ENCODE results near the gene SEPTIN6. TPM values are rescaled to one million over a fixed set of nuclear protein-coding genes. Genes with fewer than 3 reads are reported as not detected.

SEPTIN6 gene
- total and polyA plus RNA-seq, 2 of the 13 experiments (the other 11 are each of a cell fraction or from before 2014, with no cell fraction given): 21.7 to 38.3 TPM

DNA sequence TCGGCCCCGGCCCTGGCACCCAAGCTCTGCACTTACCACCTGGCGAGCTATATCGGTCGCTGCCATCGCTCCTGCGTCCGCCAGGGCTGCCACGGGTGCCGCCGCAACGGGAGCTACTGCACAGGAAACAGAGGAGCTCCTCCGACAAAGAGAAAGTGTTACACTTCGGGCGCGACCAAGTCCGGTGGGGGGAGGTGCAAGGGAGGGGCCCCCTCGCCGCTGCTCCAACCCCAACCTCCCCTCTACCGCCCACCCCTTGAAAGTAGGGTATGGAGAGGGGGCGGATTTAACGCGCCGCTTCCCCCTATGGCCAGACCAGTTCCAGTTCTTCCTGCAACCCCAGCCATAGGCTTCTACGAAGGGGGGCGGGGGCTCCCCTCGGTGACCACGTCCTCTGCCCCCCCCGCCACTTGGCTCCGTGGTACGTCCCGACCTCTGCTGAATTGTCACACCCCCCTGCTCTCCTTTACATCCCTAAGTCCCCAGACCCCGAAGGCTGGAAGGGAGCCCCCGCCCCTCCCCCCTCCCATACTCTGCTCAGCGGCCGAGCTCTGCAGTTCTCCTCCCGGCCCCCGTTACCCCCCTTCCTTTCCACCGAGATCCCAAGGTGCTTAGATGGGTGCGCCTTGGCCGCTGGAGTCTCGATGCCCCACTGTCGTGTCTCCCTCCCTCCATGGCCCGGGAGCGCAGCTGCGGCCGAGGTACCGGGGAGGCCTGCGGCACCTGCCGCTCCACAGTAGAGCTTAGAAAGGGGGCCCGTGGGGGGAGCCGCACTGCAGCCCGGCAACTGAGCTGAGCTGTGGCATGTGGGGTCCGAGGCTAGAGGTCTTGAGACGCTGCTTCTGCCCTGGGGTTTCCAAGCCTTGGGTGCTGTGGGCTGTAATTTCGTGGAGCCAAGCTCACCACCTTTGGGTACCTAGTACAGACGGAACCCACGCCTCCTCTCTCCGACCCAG is at the start of gene SEPTIN6 (continued):
- TF ChIP-seq SNAI1 (CRISPR knock-in tag; IDR thresholded peaks at IDR 0.05; ENCODE audit: borderline replicate concordance) (no peak), ZNF441 (CRISPR knock-in tag; IDR thresholded peaks at IDR 0.05; ENCODE audit: borderline replicate concordance) (peak; percentile 60; the same call in 1 of the 2 replicates), SALL1 (CRISPR knock-in tag; IDR thresholded peaks at IDR 0.05) (peak; percentile 21; the same call in 1 of the 2 replicates)
- TF ChIP-seq, protein P1, sequence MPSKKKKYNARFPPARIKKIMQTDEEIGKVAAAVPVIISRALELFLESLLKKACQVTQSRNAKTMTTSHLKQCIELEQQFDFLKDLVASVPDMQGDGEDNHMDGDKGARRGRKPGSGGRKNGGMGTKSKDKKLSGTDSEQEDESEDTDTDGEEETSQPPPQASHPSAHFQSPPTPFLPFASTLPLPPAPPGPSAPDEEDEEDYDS (CRISPR knock-in tag; IDR thresholded peaks at IDR 0.05): peak; percentile 57

DNA sequence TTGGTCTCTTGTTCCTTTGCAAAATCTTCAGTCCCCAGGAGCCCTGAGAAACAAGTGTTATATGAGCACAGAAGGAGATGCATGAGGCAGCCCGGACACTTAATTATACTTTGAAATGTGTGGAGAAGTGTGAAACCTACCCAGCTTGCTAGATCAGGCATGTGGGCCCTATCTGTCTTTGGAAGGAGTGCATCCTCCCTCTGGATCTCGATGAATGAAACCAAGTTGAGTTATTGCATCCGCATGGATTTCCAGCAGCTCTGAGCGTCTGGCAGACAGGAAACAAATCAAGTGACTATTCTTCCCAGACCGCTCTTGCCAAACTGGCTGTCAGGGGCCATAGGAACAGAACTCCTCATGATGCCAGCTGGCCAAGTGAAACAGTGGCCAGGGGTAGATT is 45.8 kb upstream of the SEPTIN6 start:
- Histone ChIP-seq H3K79me2 (ENCODE audit: insufficient read depth, low read length) (no peaks in the 10 kb centered on the region), H3K4me3 (replicated peaks in 1 of 3; ENCODE audit: insufficient read depth in 1 of 3, low read depth in 2 of 3, low read length in 3 of 3) (no peak overlapping the region), H3K9me3 (ENCODE audit: low read length) (no peaks in the 10 kb centered on the region), H3K27me3 (ENCODE audit: control insufficient read depth in 1 of 2, insufficient read depth in 2 of 2, low read length in 2 of 2) (0 out of 5 replicates have a peak, but pooled peaks cover 0 to 3% of the 10 kb centered on the region in 2 experiments), H3K4me2 (ENCODE audit: low read depth, low read length) (no peak overlapping the region), H4K20me1 (ENCODE audit: insufficient read depth, low read length) (no peaks in the 10 kb centered on the region), H3K36me3 (replicated peaks in 1 of 2; ENCODE audit: control insufficient read depth in 1 of 2, insufficient read depth in 2 of 2, low read length in 2 of 2) (no peaks in the 10 kb centered on the region), H3K9ac (ENCODE audit: insufficient read depth, low read depth, low read length) (no peak overlapping the region), H3K4me1 (ENCODE audit: insufficient read depth, low read length) (peaks cover 14% of the 10 kb centered on the region), H2AFZ (ENCODE audit: low read length) (no peak overlapping the region), H3K27ac (ENCODE audit: extremely low read length, insufficient read depth, low read length) (no peak overlapping the region)
- ChIA-PET POLR2A (no interaction called here), CTCF (ENCODE audit: low intra/inter-chr PET ratio, low total read pairs) (no interaction called here)
- in situ Hi-C loops (cut with HindIII; ENCODE audit: extremely low pct_ligation_motif_present, low pct_unique_long_range_greater_than_20kb) (loop anchor here (25.0 kb wide), 1 partner anchor 226 kb away; no protein-coding TSS in a partner anchor), intact Hi-C loops (cut with micrococcal nuclease; ENCODE audit: unreplicated experiment) (no loop called here)
- DNase-seq (ENCODE audit: low spot score) (no peak), ATAC-seq (no peak), FAIRE-seq (no peak)
- no TSS peak for BruUV-seq (replicated peaks)
- 29% methylated on average over 1 of the region's 5 CpGs for WGBS (ENCODE audit: low lambda C conversion rate)
- TF ChIP-seq STAG1 (CRISPR knock-in tag; IDR thresholded peaks at IDR 0.05) (no peak), CAMTA2 (CRISPR knock-in tag; IDR thresholded peaks at IDR 0.05; ENCODE audit: borderline replicate concordance) (no peak), ZNF160 (CRISPR knock-in tag; IDR thresholded peaks at IDR 0.05) (no peak), FOSL2 (CRISPR knock-in tag; IDR thresholded peaks at IDR 0.05) (no peak)
- TF ChIP-seq, protein P2, sequence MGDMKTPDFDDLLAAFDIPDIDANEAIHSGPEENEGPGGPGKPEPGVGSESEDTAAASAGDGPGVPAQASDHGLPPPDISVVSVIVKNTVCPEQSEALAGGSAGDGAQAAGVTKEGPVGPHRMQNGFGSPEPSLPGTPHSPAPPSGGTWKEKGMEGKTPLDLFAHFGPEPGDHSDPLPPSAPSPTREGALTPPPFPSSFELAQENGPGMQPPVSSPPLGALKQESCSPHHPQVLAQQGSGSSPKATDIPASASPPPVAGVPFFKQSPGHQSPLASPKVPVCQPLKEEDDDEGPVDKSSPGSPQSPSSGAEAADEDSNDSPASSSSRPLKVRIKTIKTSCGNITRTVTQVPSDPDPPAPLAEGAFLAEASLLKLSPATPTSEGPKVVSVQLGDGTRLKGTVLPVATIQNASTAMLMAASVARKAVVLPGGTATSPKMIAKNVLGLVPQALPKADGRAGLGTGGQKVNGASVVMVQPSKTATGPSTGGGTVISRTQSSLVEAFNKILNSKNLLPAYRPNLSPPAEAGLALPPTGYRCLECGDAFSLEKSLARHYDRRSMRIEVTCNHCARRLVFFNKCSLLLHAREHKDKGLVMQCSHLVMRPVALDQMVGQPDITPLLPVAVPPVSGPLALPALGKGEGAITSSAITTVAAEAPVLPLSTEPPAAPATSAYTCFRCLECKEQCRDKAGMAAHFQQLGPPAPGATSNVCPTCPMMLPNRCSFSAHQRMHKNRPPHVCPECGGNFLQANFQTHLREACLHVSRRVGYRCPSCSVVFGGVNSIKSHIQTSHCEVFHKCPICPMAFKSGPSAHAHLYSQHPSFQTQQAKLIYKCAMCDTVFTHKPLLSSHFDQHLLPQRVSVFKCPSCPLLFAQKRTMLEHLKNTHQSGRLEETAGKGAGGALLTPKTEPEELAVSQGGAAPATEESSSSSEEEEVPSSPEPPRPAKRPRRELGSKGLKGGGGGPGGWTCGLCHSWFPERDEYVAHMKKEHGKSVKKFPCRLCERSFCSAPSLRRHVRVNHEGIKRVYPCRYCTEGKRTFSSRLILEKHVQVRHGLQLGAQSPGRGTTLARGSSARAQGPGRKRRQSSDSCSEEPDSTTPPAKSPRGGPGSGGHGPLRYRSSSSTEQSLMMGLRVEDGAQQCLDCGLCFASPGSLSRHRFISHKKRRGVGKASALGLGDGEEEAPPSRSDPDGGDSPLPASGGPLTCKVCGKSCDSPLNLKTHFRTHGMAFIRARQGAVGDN (CRISPR knock-in tag; IDR thresholded peaks at IDR 0.05): no peak
- TF ChIP-seq, protein P3, sequence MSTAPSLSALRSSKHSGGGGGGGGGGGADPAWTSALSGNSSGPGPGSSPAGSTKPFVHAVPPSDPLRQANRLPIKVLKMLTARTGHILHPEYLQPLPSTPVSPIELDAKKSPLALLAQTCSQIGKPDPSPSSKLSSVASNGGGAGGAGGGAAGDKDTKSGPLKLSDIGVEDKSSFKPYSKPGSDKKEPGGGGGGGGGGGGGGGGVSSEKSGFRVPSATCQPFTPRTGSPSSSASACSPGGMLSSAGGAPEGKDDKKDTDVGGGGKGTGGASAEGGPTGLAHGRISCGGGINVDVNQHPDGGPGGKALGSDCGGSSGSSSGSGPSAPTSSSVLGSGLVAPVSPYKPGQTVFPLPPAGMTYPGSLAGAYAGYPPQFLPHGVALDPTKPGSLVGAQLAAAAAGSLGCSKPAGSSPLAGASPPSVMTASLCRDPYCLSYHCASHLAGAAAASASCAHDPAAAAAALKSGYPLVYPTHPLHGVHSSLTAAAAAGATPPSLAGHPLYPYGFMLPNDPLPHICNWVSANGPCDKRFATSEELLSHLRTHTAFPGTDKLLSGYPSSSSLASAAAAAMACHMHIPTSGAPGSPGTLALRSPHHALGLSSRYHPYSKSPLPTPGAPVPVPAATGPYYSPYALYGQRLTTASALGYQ (CRISPR knock-in tag; IDR thresholded peaks at IDR 0.05): no peak
- TF ChIP-seq, protein P4, sequence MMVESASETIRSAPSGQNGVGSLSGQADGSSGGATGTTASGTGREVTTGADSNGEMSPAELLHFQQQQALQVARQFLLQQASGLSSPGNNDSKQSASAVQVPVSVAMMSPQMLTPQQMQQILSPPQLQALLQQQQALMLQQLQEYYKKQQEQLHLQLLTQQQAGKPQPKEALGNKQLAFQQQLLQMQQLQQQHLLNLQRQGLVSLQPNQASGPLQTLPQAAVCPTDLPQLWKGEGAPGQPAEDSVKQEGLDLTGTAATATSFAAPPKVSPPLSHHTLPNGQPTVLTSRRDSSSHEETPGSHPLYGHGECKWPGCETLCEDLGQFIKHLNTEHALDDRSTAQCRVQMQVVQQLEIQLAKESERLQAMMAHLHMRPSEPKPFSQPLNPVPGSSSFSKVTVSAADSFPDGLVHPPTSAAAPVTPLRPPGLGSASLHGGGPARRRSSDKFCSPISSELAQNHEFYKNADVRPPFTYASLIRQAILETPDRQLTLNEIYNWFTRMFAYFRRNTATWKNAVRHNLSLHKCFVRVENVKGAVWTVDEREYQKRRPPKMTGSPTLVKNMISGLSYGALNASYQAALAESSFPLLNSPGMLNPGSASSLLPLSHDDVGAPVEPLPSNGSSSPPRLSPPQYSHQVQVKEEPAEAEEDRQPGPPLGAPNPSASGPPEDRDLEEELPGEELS (CRISPR knock-in tag; IDR thresholded peaks at IDR 0.05): no peak
- TF ChIP-seq, protein P5, sequence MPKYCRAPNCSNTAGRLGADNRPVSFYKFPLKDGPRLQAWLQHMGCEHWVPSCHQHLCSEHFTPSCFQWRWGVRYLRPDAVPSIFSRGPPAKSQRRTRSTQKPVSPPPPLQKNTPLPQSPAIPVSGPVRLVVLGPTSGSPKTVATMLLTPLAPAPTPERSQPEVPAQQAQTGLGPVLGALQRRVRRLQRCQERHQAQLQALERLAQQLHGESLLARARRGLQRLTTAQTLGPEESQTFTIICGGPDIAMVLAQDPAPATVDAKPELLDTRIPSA (CRISPR knock-in tag; IDR thresholded peaks at IDR 0.05; ENCODE audit: borderline replicate concordance): no peak

Measured in HepG2 (cell line).